Activated CD8-positive, alpha-beta memory T cell treated with anti-CD3 and anti-CD28 coated beads, Interleukin-2, amount 50 U/mL, for 24 hours (primary cell): Measurements from ENCODE around the gene ARHGAP40.

Experiments
- DNase-seq: peaks from one replicate; pipeline ENCODE4 v3.0.0-alpha.2; 2020; ENCODE audit errors: extremely low read depth

The ARHGAP40 gene

DNA sequence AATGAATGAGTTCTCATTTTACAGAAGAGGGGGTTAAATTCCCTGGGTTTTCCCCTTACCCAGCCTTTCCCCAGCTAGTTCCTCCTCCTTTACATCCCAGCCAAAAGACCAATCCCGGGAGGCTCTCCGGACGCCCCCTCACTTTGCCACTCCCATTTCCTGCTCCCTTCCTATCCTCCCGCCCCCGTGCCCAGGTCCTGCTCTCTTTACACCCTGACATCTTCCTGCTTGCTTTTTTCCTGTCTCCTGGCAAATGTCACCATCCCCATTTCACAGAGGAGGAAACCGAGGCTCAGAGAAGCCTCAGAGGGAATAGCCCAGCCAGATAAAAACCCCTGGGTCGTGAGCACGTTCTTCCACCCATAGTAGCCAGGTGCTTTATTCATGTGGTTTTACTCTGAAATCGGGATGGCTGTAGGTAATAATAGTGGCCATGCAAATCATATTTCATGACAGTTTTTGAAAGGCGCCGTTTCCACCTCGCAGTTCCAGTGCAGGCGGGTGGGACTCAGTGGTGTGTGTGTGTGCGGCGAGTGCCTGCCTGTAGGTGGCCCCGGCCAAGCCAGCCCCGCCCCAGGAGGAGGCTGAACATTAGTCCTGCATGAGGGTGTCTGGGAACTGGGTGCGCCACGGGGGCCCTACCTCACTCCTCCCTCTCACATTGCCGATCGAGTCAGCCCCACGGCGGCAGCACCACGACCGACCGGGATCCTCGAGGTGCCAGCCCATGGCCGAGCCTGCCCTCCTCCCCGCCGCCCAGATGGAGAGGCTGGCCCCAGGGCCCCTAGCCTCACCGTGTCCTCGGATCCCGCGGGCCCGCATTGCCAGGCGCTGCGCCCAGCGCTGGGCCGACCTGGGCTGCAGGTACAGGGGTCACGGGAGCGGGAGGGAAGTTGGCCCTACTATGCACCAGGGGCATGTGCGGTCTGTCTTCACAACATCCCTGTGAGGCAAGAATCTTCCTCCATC, at the start of gene ARHGAP40:
TSS of gene ARHGAP40 (plus strand) at position 594 of the 969 bp plus-strand sequence.
- DNase-seq: no peak

DNA sequence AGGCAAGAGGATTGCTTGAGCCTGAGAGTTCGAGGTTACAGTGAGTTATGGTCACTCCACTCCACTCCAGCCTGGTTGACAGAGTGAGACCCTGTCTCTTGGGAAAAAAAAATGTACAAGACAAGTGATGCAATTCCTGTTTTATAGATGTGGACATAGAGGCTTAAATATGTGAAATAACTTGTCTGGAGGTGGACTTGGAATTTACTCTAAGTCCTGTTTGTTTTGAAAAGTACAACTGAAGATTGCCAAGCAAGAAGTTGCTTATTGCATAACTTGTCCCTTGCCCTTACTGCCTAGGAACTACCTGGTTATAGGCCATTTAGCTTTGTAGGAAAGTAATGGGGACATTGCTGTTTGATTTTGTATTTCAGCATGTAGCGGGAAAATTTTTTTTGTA, 46.6 kb upstream of the ARHGAP40 start:
- DNase-seq: no peak

DNA sequence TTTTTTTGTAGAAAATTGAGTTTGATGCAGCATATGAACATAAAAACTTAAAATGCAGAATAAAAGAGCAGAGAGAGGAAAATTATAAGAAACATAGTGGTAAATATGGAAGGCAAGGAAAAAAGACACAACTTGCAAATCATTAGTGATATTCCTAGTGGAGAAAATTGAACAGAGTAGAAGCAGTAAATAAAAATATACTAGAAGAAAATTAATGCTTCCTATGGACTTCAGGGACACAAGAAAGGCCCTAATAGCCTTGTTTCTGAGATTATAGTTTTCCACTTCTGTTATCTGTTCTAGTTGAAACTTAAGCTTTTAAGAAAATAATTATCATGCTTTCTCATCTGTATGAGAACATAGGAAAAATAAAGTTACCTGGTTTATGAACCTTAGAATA, 46.2 kb upstream of the ARHGAP40 start:
- no peak for DNase-seq

DNA sequence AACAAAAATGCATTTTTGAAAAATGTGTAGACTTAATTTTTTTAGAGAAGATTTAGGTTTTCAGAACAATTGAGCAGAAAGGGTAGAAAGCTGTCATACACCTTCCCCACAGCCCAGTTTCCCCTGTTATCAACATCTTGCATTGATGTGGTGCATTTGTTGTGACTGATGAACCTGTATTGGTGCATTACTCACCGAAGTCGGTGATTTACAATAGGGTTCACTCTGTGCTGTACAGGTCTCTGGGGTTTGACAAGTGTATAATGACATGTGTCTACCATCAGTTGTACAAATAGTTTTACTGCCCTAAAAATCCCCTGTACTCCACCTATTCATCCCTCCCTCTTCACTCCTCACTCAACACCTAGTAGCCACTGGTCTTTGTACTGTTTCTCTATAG, 44.4 kb upstream of the ARHGAP40 start:
- DNase-seq: no peak

- DNase-seq: no peak
These were observed 42.8 kb upstream of the ARHGAP40 start for GRCh38 chr20:38558596-38559360.

DNA sequence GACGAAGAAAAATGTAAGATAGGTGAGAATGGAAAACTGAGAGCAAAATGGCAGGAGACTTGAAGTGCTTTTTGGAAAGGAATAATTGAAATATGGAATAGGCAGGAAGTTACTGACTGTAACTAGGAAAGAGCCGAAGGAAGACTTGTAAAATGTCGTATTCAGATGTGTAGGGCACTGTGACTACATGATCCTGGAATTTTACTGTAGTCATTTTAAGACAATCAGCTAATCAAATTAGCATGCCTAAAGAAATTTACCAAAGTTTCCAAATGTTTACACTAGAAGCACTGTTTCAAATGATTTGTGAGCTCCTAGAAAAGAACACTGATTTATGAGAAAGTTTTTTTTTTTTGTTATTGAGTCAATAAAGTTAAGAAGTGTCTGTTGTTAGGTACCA, 41.8 kb upstream of the ARHGAP40 start:
- no peak for DNase-seq

- no peak for DNase-seq
These were observed 37.7 kb upstream of the ARHGAP40 start for GRCh38 chr20:38563802-38564431.

DNA sequence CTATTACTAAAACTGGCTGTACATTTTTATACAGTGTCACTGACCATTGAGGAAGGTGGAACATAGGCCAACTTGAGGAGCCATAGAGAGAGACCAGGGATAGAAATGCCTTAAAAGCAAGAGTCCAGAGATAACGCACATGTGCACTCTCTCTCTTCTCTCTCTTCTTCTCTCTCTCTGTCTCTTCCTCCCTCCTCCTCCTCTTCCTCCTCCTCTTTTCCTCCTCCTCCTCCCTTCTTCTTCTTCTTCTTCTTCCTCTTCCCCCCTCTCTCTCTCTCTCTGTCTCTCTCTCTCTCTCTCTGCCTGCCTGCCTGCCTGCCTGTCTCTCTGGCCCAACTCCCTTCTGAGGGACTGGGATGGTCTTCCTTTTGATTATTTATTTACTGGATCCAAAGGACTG, 36.9 kb upstream of the ARHGAP40 start:
- no peak for DNase-seq

DNA sequence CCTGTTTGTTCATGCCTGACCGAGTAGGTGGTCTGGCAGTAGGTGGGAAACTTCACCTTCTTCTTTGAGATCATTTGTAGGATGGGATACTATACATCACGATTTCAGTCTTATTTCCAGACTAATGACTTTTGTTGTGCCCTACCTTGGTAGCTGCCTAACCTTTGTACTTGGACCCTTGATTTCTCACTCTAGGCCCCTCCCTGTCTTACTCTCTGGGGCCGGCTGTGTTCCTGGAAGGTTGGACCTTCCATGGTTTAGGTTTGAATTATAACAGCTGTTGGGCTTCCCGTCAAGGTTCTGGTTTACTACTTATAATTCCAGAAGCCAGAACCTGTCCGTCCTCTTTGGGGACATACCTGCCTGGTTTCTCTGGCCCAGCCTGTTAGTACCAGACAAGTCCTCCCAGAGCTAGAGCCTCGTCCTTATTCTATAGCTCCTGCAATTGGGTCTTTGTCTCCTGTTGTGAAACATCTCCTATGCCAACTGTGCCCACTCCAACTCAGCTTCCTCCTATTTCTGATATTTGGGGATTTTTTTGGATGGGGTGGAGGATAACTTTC, 35.5 kb upstream of the ARHGAP40 start:
- no peak for DNase-seq

DNA sequence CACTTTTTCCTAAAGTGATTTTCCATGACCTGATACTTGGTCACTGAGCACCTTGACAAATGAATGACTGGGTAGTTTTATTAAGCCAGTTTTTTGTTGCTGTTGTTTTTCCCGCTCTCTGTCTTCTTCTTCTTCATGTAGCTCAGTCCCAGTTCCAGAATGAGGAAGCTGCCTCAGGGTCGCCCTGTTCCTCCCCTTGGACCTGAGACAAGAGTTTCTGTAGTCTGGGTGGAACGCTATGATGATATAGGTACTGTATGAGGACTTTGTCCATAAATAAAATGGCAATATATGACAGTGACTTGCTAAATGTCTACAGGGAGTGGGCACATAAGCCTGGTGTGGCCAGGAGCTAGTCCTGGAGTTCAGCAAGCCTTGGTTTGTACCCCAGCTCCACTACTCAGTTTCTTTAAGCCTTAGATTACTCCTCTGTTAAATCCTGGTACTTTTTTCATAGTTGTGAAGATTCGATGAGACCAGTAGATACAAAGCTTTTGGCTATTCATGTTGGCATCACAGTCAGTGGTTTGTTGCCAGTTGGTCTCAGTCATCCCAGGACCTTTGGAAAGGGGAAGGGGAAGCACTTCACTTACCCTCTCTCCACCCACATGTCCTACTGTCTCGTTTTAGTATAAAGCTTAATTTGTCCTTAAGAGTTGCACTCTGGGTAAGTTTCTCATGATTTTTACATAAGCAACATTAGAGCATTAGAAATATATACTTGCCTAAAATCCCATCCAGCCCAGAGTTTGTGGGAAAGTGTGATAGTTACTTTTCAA, 31.7 kb upstream of the ARHGAP40 start:
- no peak for DNase-seq

- DNase-seq: no peak
These were observed 28.2 kb upstream of the ARHGAP40 start for GRCh38 chr20:38573413-38573812.

DNA sequence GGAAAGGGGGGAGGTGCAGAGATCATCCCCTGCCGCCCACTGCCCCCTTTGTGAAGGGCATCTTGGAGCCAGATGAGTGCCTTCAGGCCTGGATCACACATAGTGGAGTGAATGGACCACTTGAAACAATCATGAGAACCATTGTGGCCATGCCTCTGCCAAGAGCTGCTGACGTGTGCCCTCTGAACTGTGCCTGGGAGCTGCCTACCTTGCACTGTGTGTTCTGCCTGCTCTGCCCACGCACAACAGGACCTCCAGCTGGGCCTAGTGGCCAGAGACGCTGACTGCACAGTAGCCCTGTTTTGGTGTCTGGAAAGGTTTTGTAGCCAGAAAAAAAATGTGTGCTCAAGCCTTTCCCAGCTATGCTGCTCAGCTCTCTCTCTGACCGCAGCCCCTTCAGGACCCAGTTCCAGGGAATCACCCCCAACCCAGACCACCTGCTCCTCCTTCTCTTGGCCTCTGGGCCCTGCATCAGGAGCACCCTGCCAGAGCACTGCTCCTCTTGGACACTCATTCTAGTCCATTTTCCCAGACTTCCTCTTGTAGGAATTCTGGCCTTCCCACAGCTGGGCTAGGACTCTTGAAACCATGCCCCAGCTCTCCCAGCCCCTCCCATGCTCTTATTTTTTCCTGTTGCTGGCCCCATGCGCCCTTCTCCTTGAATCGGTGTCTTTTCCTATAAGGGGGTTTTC, 22.2 kb upstream of the ARHGAP40 start:
- DNase-seq: no peak

- no peak for DNase-seq
These were observed 21.7 kb upstream of the ARHGAP40 start for GRCh38 chr20:38579921-38580320.

- no peak for DNase-seq
These were observed 20.6 kb upstream of the ARHGAP40 start, which contains the start of gene ADIG for GRCh38 chr20:38581013-38581412. Gene ADIG, plus strand, starts transcription at chr20:38581197. Its CDS starts 54 bp downstream, at chr20:38581251.

- DNase-seq: no peak
These were observed 19.7 kb upstream of the ARHGAP40 start for GRCh38 chr20:38581830-38582358.

DNA sequence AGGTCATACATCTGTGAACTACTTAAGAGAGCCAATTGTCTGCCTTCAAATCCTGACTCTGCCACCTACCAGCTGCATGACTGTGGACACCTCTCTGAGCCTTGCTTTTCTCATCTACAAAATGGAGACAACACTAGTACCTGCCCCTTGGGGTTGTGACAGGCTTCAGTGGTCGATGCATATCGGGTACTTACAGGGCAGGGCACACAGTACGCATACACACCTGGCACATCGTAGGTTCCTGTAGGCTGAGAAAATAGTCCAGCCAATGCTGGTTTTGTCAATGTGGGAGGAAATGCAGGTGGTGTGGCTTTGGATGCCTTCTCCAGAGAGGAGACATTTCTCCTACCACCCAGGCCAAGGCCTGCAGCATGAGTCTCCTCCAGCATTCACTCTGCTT, 18.3 kb upstream of the ARHGAP40 start:
- DNase-seq: no peak

GRCh38 chr20:38584099-38584763, 17.4 kb upstream of the ARHGAP40 start:
- DNase-seq: no peak

DNA sequence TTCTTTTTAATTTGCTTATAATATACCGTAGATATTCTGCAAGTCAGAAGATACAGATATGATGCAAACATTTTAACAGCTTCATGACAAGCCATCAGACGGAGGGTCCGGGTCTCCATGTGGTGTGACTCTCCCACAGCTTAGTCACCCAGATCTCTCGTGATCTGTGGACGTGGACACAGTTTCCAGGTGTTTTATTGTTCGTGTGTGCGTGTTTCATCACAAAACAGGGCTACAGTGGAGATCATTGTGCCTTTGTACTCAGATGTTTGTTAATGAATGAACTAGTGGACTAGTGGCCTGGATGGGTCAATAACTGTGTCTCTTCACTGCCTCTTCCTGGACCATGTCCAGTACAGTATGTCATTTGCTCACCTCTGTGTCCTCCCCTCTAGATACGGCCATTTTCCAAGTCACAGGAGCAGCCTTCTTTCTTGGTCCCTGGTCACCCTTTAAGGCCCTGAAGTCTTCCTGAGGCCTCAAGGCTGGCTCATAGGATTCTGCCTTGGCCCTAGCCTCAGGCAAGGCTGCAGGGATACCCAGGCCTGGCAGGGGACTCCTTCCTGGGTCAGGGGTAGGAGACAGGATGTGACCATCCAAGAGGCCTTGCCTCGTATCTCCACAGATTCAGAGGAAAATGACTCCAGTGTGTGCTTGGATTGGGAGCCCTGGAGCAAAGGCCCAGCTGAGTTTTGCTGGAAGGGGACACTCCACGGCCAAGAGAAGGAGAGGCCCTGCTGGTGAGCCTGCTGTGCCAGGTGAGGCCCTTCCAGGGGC, 16.0 kb upstream of the ARHGAP40 start:
- DNase-seq: no peak

- no peak for DNase-seq
These were observed 15.5 kb upstream of the ARHGAP40 start for GRCh38 chr20:38586181-38586525.
